GM21423 (cell line): ENCODE results near the gene FSD1.
"Not testable (repeated sequence)": the region's sequence is repeated elsewhere in the genome, so short reads cannot be mapped to it uniquely, and the experiment has no call there.

ENCODE experiments used
- ATAC-seq: cut with Tn5 transposase; IDR thresholded peaks from one replicate; pipeline ENCODE4 v1.9.1; 2021; ENCODE audit warnings: mild to moderate bottlenecking, moderate library complexity; ENCODE audit not compliant: unreplicated experiment

The FSD1 gene

DNA sequence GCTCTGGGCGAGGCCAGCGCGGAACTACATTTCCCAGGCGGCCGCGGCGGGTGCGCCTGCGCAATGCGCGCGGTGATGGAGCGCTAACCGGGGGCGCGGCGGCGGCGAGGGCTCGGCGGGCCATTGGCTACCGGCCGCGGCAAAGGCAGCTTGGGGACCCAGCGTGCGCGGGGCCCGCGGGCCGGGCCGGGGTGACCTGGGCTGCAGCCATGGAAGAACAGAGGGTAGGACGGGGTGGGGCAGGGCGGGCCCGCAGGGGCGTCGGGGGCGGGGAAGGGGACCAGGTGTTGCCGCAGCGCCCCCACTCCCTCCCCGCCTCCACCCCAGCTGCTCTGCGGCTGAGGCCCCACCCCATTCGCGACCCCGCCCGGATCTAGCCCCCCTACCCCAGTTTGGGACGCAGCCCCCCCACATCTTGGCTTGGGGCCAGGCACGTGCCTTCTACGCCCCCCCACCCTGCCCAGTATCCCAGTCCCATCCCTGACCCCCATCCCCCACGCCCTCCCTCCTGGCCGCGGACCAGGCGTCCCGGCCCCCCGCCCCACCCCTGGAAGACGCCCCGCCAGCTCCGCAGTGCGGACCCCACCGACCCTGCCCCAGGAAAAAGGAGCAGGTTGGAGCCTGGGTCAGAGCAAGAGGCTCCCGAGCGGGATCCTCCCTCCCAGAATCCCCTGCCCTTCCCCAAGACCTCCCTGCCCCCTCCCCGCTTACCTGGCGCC lies at the start of gene FSD1:
Gene FSD1, plus strand, starts transcription at position 61 of the 719 bp plus-strand sequence. Its CDS starts 149 bp downstream, at position 210.
- no peak for ATAC-seq

DNA sequence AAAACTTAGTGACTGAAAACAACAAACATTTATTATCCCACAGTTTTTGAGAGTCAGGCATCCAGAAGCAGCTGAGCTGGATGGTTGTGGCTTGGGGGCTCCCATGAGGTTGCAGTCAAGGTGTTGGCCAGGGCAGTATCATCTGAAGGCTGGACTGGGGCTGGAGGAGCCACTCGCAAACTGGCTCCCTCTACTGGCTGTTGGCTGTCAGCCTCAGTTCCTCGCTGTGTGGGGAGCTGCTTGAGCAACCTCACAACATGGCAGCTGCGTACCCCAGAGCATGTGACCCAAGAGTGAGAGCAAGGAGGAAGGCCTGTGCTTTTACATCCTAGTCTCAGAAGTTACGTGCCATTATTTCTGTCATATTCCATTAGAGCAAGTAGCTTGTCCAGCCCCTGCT lies 47.8 kb upstream of the FSD1 start:
- ATAC-seq = no peak

DNA sequence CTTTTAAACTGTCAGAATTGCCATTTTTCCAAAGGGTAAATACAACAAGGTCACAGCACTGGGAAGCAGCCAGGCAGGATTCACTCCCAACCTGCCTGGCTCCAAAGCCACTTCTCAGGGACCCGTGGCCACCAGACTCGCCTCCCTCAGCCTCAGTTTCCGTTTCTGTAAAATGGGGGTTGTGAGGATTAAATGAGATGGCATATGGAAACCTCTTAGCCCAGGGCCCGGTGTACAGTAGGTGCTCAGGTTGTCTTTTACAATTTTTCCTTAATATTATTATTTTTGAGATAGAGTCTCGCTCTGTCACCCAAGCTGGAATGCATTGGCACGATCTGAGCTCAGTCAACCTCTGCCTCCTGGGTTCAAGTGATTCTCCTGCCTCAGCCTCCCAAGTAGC lies 47.4 kb upstream of the FSD1 start:
- ATAC-seq = no peak

DNA sequence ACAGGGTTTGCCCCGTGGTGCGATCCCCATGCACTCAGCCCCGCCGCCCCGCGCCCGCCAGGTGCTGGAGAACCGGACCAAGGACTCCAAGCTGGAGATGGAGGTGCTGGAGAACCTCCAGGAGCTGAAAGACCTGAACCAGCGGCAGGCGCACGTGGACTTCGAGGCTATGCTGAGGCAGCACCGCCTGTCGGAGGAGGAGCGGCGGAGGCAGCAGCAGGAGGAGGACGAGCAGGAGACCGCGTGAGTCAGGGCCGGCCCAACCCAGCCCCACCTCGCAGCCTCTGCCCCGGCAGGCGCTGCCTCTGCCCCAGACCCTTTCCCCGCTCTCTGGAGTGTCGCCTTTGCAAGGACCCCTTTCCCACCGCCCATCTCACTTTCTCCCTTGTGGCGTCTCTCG lies 46.2 kb upstream of the FSD1 start:
- ATAC-seq = no peak

DNA sequence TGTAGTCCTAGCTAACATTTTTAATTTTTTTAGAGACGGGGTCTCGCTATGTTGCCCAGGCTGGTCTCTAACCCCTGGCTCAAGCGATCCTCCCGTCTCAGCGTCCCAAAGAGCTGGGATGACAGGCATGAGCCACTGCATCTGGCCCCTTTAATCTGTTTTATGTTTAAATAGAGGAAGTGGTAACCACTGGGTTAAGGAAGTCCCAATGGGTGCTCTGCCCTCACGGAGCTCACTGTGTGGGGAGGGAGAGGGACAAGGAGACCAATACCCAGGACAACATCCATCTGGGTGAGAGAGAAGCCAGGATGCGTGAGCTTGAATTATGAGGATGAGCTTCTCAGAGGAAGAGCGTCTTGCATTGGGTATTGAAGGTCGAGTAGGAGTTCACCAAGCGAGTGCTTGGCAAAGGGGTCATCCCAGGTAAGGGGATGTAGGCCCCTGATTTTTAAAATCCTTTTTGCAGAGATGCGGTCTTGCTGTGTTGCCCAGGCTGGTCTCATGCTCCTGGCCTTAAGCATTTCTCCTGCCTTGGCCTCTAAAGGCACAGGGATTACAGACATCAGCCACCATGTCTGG lies 43.7 kb upstream of the FSD1 start:
- no peak for ATAC-seq

DNA sequence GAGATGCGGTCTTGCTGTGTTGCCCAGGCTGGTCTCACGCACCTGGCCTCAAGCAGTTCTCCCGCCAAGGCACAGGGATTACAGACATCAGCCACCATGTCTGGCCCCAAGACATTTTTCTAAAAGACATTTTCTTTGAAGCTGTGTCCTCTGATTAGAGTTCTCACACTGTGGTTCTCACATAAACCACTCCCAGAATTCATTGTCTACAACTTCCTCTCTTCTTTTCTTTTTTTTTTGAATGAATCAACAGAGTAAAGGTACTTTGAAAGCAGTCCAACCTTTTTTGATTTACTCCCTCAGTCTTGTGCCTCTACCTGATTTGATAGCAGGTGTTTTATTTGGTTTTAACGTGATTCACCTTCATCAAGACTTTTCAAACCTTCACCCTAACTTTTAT lies 39.6 kb upstream of the FSD1 start:
- no peak for ATAC-seq

DNA sequence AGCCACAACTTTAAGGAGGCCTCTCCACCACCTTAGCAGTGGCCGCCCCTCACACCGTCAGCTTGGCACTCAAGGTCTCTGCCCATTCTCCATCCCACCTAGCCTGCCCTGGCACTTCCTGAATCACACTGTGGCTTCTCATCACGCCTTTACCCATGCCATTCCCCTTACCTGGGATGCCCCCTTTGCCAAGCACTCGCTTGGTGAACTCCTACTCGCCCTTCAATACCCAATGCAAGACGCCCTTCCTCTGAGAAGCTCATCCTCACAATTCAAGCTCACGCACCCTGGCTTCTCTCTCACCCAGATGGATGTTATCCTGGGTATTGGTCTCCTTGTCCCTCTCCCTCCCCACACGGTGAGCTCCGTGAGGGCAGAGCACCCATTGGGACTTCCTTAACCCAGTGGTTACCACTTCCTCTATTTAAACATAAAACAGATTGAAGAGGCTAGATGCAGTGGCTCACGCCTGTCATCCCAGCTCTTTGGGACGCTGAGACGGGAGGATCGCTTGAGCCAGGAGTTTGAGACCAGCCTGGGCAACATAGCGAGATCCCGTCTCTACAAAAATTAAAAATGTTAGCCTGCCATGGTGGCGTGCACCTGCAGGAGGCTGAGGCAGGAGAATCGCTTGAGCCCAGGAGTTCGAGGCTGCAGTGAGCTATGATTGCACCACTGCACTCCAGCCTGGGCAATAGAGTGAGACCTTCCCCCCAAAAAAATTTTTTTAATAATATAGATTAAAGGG lies 38.0 kb upstream of the FSD1 start:
- ATAC-seq = no peak

DNA sequence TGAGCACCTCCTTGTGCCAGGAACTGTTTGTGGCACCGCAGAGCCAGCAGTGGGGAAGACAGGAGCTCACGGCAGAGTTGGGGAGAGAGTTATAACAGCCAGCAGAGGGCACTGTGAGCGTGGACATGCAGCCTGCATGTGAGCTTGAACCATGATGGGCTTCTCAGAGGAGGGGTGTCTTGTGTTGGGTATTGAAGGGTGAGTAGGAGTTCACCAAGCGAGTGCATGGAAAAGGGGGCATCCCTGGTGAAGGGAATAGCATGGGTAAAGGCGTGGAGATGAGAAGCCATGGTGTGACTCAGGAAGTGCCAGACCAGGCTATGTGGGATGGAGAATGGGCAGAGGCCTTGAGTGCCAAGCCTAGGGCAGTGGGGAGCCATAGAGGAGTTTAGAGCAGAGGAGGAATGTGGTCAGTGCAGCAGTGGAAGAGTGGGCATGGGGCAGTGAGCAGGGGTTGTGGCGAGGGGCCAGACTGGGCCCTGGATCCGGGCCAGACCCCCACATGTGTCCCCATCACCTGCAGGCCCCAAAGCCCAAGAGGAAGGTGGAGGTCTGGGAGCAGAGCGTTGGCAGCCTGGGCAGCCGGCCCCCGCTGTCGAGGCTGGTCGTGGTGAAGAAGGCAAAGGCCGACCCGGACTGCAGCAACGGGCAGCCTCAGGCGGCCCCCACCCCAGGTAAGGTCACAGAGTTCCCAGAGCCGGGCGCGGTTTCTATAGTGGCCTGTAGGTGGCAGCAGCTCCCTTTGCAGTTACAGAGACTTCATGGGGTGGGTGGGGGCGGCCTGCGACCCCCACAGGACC lies 37.1 kb upstream of the FSD1 start:
- ATAC-seq = no peak

DNA sequence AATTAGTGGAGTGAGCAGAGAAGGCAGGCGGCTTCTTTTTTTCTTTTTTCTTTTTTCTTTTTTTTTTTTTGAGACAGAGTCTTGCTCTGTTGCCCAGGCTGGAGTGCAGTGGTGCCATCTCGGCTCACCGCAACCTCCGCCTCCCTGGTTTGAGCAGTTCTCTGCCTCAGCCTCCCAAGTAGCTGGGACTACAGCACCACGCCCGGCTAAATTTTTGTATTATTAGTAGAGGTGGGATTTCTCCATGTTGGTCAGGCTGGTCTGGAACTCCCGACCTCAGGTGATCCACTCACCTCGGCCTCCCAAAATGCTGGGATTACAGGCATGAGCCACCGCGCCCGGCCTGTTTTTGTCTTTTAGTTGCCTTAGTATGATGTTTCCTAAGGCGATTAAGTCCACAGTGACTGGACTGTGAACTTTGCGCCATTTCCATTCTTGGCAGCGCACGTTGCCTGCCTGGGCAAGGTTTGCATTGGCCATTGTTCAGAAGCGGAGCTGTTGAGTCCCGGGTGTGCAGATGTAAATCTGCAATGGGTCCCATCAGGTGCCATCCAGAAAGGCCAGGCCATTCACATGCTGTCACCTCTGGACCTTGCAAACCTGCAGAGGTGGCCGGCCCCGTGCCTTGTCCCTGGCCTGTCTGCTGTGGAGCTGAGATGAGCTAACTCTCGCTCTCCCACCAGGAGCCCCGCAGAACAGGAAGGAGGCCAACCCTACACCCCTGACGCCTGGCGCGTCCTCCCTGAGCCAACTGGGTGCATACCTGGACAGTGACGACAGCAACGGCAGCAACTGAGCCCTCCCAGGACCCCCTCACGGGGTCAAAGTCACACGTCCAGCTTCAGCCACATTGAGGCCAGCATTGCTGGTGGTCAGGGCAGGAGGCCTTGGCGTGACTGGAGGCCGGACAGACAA lies 36.2 kb upstream of the FSD1 start:
- no peak for ATAC-seq

DNA sequence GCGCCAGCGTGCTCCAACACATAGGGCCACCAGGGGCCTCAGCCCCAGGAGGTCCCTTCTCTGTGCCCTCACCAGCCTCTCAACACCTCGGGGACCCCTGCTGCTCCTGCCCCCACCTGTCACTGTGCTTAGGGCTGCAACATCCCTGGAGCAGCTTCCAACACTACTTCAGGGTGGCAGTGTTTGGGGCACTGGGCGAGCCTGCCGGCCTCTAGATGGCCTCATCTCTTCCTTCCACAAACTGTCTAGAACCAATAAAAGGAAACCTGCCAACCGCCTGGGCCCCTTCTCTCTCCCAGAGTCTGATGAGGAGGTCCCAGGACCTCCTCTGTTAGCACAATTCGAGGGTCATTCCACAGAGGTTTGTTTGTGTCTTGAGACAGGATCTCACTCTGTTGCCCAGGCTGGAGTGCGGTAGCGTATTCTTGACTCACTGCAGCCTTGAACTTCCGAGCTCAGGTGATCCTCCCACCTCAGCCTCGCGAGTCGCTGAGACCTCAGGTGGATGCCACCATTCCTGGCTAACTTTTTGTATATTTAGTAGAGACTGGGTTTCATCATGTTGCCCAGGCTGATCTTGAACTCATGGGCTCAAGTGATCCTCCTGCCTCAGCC lies 35.5 kb upstream of the FSD1 start:
- ATAC-seq = no peak

DNA sequence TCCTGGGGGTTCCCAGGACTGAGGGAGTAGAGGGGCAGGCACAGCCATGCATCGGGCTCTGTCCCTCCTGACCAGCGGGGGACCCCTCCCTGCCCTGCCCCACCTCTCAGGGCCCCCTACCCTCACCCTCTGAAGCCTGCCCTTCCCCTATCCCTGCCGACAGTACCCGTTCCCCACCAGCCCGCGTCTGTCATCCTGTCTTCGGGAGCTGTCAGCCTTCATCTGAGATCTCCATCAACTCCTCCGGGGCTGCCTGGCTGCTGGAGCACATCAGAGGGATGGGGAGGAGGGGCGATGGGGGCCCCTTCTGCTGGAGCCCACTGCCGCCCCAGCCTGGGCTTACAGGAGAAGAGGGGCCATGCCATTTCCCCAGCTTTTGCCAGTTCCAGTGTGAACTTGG lies 31.5 kb upstream of the FSD1 start:
- no peak for ATAC-seq

DNA sequence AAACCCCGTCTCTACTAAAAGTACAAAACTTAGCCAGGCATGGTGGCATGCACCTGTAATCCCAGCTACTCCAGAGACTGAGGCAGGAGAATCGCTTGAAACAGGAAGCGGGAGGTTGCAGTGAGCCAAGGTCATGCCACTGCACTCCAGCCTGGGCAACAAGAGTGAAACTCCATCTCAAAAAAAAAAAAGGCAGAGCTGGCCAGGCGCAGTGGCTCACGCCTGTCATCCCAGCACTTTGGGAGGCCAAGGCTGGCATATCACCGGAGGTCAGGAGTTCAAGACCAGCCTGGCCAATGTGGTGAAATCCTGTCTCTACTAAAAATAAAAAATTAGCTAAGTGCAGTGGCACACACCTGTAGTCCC lies 30.1 kb upstream of the FSD1 start:
- ATAC-seq = not testable (repeated sequence)

DNA sequence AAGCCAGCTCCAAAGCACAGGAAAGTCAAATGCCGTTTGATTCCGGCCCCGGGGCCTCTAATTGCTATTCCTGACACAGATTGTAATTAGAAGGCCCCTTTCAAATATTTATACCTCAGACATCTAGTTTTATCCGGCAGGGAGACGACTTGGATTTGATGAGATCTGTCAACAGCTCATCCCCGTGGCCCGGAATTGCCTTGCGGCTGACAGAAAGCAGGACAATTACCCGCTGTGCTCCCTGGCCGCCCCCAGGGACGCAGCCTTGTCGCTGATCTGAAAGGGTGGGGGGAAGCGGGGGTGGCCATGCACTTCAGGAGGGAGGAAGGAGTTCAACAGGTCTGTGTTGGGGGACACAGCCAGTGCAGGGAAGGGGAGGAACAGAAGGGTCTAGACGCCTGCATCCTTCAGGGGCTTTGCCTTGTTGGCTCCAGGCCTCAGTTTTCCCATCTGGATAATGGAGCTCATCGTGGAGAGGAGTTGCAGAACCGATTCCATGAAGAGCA lies 27.2 kb upstream of the FSD1 start:
- ATAC-seq = no peak

DNA sequence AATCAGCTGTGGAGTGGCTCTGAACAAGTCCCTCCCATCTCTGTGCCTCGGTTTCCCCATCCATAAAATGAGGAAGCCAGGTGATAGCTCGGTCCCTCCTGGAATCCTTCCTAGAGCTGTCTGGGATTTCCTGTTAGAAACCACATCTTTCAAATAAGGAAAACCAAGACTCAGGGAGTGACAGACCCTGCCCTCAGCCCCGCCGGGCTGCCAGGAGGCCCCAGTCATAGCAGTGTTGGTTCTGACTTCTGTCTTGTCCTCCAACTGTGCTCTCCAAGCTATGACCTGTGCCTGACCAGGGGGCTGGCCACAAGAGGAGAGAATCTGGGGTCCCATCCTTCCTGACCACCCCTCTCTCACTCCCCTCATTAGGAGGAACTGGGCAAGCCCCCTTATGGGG lies 26.4 kb upstream of the FSD1 start:
- no peak for ATAC-seq

DNA sequence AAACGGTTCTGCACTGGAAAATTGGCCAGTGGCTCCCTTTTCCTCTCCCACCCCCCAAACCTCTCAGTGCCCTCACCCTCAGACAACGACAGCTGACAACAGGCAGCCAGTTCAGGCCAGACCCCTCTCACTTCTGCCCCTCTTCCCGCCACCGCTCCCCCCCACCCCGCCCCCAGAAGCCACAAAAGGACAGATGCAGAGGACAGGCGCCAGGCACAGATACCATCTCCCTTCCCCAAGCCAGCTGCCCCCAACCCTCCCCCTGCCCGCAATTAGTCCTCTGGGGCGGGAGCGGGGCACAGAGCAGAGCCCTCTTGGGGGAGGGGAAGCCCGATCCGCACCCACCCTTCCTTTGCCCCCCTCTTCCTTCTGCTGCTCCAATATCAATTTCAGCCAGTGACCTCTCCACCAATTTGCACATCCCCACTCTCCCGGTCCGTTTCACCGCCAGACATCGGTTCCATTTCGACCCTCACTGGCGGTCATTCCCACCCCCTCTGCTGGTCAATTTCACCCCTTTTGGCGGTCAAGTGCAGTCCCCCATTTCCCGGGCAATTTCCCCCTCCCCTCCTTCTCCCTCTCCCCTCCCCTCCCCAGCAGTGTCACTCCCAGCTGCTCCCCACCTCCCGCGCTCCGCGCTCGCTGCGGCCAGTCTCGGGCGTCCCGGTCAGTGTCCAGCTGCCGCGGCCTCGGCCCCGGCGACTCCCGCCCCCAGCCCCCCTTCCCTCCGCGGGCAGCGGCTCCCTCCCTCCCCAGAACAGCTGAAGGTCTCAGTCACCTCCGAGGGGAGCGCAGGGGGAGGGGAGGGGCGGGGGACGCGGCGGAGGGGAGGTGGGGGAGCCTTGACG lies 25.8 kb upstream of the FSD1 start, which contains the start of gene SHD:
Gene SHD, plus strand, starts transcription at position 848 of the 848 bp plus-strand sequence. CDS start 798 bp downstream, outside the sequence.
- no peak for ATAC-seq

DNA sequence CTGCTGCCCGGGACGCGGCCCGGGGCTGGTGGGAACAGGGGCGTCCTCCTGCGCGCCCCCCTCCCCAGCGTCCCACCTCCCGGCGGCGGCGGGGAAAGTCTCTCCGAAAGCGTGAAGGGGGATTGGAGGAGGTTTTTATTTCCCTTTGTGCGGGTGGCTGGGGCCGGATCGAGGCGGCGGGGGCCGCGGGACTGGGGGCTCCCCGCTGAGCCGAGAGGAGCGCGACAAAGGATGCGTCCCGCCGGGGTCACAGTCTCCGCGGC lies 25.2 kb upstream of the FSD1 start:
- ATAC-seq = no peak

DNA sequence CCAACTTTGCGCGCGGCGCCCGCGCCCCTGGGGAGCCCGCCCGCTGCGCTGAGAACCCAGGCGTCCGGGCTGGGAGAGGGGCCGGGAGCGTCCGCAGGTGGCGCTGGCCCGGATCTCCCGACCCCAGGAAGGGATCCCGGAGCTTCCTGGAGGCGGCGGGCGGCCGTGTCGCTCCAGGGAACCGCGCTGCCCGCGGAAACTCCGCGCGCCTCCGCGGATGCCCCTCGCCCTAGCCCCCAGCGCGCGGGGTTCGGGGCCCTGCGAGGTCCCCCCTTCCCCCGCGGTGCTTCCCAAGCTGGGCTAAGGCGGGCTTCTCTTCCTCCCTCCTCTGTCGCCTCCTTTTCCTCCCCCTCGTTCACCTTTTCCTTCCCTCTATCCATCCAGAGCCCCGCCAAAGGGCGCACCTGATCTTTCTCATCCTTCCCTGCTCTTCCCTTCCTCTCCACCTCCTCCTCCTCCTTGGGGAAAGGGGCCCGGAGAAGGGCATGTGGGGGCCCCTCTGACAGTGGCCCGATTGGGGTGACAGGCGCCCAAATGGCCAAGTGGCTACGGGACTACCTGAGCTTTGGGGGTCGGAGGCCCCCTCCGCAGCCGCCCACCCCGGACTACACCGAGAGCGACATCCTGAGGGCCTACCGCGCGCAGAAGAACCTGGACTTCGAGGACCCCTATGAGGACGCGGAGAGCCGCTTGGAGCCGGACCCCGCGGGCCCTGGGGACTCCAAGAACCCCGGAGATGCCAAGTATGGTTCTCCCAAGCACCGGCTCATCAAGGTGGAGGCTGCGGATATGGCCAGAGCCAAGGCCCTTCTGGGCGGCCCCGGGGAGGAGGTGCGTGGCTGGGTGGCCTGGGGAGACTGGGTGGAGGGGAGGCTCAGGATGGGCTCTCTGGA lies 24.6 kb upstream of the FSD1 start:
- ATAC-seq = no peak
